GM18498 (cell line): ENCODE data around the gene EHD4.

ENCODE experiments used
- ATAC-seq: cut with Tn5 transposase; IDR thresholded peaks from one replicate; pipeline ENCODE4 v1.9.1; 2021; ENCODE audit warnings: mild to moderate bottlenecking, moderate library complexity; ENCODE audit not compliant: unreplicated experiment

Gene EHD4

GRCh38 chr15:41862515-41863116 is 109.7 kb downstream of the EHD4 start:
- no peak for ATAC-seq

DNA sequence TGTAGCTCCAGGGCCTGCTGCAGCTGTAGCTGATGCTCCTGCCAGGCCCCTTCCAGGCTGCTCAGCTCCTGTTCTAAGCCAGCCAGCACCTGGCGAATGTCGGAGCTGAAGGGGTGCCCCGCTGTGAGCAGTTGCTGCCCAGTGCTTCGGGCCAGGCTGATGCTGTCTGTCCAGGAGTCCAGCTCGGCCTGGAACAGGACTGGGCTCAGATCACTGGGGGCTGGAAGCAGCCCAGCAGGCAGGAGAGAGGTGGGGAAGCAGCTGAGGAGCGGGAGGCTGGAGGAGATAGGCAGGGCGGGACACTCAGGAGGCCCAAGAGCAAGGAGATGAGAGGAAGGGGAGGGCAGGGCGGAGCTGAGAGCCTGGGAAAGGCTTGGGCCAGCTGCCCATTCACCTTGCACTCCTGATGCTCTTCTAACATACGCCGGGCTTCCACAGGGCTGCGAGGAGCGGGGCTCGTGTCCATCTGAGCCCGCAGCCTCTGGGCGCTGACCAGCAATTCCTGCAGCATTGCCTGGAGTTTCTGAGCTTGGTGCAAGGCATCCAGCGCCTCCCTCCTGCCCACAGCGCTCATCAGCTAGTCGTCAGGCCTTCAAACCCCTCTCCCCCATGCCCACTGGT is 110.5 kb downstream of the EHD4 start:
- no peak for ATAC-seq

- no peak for ATAC-seq
Measured at GRCh38 chr15:41860049-41860828, 112.1 kb downstream of the EHD4 start.

GRCh38 chr15:41858756-41859155 is 113.6 kb downstream of the EHD4 start:
- no peak for ATAC-seq

DNA sequence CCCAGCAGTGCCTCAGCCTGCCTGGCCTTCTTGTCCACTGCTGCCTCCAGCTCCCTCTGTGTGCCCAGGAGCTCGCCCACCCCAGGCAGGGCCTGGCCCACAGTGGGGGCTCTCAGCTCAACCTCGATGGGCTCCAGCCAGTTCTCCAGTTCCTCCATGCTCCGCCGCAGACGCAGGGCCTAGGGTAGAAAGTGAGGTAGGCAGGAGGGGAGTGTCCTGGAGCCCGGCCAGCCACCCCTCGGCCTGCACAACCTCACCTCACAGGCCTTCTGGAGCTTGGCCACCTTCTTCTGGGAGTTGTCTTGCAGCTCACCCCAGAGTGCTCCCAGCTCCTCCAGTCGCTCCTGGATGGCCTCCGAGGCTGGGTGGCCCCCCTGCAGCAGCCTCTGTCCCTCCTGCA is 115.0 kb downstream of the EHD4 start:
- no peak for ATAC-seq

- no peak for ATAC-seq
Measured at GRCh38 chr15:41856716-41857115, 115.6 kb downstream of the EHD4 start.

DNA sequence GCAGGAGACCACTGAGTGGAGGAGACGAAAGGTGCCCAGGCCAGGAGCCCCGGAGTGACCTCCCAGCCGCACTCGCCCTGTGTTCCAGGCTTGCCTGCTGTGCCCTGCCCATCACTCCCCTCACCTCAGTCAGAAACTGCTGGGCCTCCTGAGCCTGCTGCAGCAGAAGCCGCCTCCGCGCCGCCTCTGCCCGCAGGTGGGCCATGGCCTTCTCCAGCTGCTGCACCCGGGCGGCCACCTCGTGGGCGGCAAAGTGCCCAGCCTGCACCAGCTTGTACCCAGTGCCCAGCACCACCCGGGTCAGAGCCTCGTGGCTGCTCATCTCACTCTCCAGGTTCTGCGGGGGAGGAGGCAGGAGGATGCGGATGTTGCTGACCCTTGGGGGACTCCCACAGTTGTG is 116.1 kb downstream of the EHD4 start:
- no peak for ATAC-seq

GRCh38 chr15:41855261-41855961 is 116.9 kb downstream of the EHD4 start:
- ATAC-seq, result no peak

DNA sequence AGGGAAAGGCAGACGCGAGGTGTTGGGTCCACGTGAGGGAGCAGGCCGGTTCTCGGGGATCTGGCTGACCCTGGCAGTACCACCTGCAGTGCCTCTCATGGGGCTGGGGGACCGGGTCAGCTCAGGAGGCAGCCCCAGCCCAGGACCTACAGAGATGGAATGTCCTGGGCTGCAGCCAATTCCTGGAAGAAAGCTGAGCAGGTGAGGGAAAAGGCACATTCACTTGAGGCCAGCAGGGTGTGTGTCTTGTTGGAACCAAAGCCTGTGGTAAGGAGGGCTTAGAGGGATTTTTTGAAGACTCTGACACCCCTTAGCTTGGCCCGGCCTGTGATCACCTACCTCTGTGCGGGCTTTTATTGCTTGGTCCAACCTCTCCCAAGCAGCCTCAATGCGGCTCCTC is 117.9 kb downstream of the EHD4 start:
- no peak for ATAC-seq

- no peak for ATAC-seq
Measured at GRCh38 chr15:41853831-41854230, 118.5 kb downstream of the EHD4 start.

DNA sequence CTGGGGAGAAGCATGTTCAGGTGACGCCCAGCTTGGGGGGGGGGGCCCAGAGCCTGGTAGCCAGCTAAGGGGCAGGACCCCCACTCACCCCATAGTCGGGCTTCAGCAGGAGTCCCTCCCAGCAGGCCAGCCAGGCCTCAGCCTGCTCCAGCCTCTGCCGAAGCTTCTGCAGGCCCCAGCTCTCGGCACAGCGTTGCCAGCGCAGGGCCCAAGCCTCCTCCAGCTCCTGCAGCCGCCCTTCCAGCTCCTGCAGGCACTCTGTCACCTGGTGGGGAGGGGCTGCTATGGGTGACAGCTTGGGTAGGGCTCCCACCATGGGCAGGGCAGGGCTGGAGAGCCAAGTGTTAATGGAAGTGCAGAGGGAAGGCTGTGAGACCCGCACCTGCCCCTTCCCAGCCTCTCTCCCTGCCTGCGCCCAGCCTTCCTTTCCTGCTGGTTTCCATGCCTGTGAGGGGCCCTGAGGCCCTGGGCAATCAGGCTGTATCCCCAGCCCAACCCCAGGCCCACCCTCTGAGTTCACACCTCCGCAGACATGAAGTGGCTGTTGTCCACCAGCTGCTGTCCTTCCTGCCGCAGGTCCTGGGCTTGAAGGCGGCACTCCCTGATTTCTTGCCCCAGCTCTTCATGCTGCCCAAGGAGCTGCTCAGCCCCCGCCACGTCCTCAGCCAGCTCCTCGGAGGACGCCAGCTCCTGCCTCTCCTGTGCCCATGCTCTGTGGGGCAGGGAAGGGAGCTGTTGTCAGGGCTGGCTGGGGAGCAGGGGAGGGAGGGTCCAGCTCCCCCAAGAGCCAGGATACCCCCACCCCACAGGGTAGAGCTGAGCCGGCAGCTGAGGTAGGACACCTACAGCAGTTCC is 119.4 kb downstream of the EHD4 start:
- ATAC-seq, result no peak

GRCh38 chr15:41851755-41852370 is 120.5 kb downstream of the EHD4 start:
- ATAC-seq, result no peak

DNA sequence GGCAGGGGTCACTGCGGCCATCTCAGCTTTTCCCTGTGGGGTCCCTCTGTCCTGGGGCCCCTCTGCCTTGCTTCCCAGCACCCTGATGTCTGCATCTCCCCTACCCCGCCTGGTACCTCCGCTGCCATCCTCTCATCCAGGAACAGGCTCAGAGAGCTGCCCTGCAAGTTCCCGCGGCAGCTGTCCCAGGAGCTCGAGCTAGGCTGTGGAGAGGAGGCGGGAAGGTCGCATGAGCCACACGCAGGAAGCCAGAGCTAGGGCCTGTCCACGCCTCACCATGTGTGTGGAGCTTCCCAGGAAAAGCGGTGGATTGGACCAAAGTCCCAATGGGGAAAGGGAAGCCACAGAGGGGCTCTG is 121.2 kb downstream of the EHD4 start:
- no peak for ATAC-seq

DNA sequence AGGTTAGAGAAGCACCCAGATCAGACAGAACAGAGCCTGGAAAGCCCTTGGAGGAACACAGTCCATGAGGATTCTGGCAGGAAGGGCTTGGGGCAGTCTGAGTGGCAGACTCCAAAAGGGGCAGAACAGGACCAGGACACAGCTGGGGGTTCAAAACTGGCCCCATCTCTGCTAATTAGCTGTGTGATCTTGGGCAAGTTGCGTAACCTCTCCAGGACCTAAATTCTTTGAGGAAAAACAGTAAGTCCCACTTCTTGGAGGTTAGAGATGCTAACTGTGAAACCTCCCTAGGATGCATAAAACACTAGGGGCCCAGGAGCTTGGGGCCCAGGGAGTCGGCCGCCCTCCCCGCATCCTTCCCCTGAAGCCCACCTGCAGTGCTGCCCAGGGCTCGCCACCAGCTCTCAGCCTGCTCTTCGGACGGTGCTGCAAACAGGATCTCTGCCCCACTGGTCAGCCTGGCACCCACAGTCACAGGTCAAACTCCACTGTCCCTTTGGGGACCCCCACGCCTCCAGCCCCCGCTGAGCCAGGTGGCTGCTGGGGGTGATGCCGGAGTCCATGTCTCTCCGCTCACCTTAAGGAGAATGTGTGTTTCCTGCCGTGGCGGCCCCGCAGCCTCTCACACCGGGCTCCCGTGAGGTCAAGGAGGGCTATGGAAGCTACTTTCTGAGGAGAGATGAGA is 121.7 kb downstream of the EHD4 start:
- ATAC-seq, result no peak

- no peak for ATAC-seq
Measured at GRCh38 chr15:41849861-41850260, 122.5 kb downstream of the EHD4 start.

- ATAC-seq, result no peak
Measured at GRCh38 chr15:41849204-41849603, 123.2 kb downstream of the EHD4 start.

DNA sequence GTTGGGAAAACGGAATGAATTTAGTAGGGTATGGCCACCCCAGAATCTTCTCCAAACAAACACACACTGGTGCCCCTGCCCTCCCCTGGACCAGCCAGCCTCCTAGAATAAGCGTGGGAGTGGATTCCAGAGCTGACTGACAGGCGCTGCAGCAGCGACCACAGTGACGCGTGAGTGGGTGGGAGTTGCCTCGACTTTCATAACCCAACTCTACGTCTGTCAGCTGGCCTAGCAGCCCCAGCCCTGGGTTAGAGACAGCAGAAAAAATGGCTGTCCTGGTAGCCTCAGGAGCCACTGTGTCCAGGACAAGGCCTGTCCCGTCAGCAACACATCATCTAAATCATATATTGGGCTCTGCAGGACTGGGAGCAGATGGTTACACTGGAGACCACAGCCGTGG is 123.7 kb downstream of the EHD4 start:
- no peak for ATAC-seq

- no peak for ATAC-seq
Measured at GRCh38 chr15:41847981-41848380, 124.4 kb downstream of the EHD4 start.

GRCh38 chr15:41847206-41847605 is 125.2 kb downstream of the EHD4 start:
- ATAC-seq, result no peak
